Gastroesophageal sphincter (tissue), 3 donors: ENCODE results near the gene WDR64.

Experiments
- CTCF ChIP-seq, 4 experiments: fragments of 200-600 bp in 2 of 4; fragments of 450-650 bp in 2 of 4; sonication (generic) in 1 of 4; IDR thresholded peaks; one replicate each; pipeline ENCODE4 v1.5.1; 2017 to 2019; ENCODE audit warnings: antibody characterized with exemption in 4 of 4, mild to moderate bottlenecking in 2 of 4, moderate library complexity in 2 of 4
- POLR2A ChIP-seq, 2 donors: fragments of 450-650 bp; IDR thresholded peaks; one replicate each; pipeline ENCODE4 v1.6.1; 2017; ENCODE audit warnings: antibody characterized with exemption in 2 of 2, mild to moderate bottlenecking in 2 of 2, moderate library complexity in 1 of 2
- POLR2AphosphoS5 ChIP-seq: sonication (generic); formaldehyde crosslinking; IDR thresholded peaks from one replicate; pipeline ENCODE4 v1.6.1; 2017; ENCODE audit warnings: antibody characterized with exemption

GRCh38 chr1:241682921-241683320 lies 30.8 kb downstream of the WDR64 start:
- TF ChIP-seq CTCF (IDR thresholded peaks at IDR 0.05) (no peak), POLR2A (IDR thresholded peaks at IDR 0.05) (no peak), POLR2AphosphoS5 (no peak)
